ENCODE data around the gene ZNF530.

ZNF530 gene

GRCh38 chr19:57611113-57611512 lies 11.4 kb downstream of the ZNF530 start:
- TF ChIP-seq, protein P1, sequence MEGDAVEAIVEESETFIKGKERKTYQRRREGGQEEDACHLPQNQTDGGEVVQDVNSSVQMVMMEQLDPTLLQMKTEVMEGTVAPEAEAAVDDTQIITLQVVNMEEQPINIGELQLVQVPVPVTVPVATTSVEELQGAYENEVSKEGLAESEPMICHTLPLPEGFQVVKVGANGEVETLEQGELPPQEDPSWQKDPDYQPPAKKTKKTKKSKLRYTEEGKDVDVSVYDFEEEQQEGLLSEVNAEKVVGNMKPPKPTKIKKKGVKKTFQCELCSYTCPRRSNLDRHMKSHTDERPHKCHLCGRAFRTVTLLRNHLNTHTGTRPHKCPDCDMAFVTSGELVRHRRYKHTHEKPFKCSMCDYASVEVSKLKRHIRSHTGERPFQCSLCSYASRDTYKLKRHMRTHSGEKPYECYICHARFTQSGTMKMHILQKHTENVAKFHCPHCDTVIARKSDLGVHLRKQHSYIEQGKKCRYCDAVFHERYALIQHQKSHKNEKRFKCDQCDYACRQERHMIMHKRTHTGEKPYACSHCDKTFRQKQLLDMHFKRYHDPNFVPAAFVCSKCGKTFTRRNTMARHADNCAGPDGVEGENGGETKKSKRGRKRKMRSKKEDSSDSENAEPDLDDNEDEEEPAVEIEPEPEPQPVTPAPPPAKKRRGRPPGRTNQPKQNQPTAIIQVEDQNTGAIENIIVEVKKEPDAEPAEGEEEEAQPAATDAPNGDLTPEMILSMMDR (IDR thresholded peaks at IDR 0.05; ENCODE audit: low read depth, low read length), result no peak

GRCh38 chr19:57613941-57614743 lies 14.5 kb downstream of the ZNF530 start, which contains the start of gene ZNF134:
ZNF134 (plus strand) TSS chr19:57614242; CDS start chr19:57619469, 5,227 bp downstream.
- peak within 1 kb of the TSS; percentile 92 to 98 for H3K4me3 ChIP-seq (replicated peaks in 1 of 2; ENCODE audit: low read depth in 2 of 2, low read length in 2 of 2)
- peak; percentile 89 to 91 for DNase-seq (ENCODE audit: low read depth in 2 of 2)
- TF ChIP-seq, protein P1 (IDR thresholded peaks at IDR 0.05; ENCODE audit: low read depth, low read length), result peak; percentile 64

More at GRCh38 chr19:57611113-57611512, 11.4 kb downstream of the ZNF530 start:
- DNase-seq (ENCODE audit: low read depth in 2 of 2), result no peak
- H3K4me3 ChIP-seq (replicated peaks in 1 of 2; ENCODE audit: low read depth in 2 of 2, low read length in 2 of 2), result no peak overlapping the region

GRCh38 chr19:57615346-57615745 lies 15.7 kb downstream of the ZNF530 start:
- peak in 1 of 2 donors; percentile 12 for DNase-seq (ENCODE audit: low read depth in 2 of 2)
- H3K4me3 ChIP-seq (replicated peaks in 1 of 2; ENCODE audit: low read depth in 2 of 2, low read length in 2 of 2), result peak overlapping the region; percentile 92 to 98
- TF ChIP-seq, protein P1 (IDR thresholded peaks at IDR 0.05; ENCODE audit: low read depth, low read length), result no peak

- no peak overlapping the region for H3K4me3 ChIP-seq (replicated peaks in 1 of 2; ENCODE audit: low read depth in 2 of 2, low read length in 2 of 2)
- DNase-seq (ENCODE audit: low read depth in 2 of 2), result peak; percentile 15 to 34
- TF ChIP-seq, protein P1 (IDR thresholded peaks at IDR 0.05; ENCODE audit: low read depth, low read length), result no peak
Measured at GRCh38 chr19:57620673-57621348, 21.1 kb downstream of the ZNF530 start.

GRCh38 chr19:57623091-57623490 lies 23.4 kb downstream of the ZNF530 start:
- no peak for DNase-seq (ENCODE audit: low read depth in 2 of 2)
- TF ChIP-seq, protein P1 (IDR thresholded peaks at IDR 0.05; ENCODE audit: low read depth, low read length), result no peak

GRCh38 chr19:57632987-57633831 lies 33.5 kb downstream of the ZNF530 start, which contains the start of gene ZNF211:
ZNF211 (plus strand) TSS chr19:57633168; CDS start chr19:57633347, 179 bp downstream.
- TF ChIP-seq, protein P1 (IDR thresholded peaks at IDR 0.05; ENCODE audit: low read depth, low read length), result no peak
- H3K4me3 ChIP-seq (replicated peaks in 1 of 2; ENCODE audit: low read depth in 2 of 2, low read length in 2 of 2), result peak within 1 kb of the TSS; percentile 64 to 87
- DNase-seq (ENCODE audit: low read depth in 2 of 2), result peak; percentile 96

More at GRCh38 chr19:57623091-57623490, 23.4 kb downstream of the ZNF530 start:
- H3K4me3 ChIP-seq (replicated peaks in 1 of 2; ENCODE audit: low read depth in 2 of 2, low read length in 2 of 2), result no peak overlapping the region
